ENCODE measurements around the gene PARVA. TPM values are rescaled to one million over a fixed set of nuclear protein-coding genes. Genes with fewer than 3 reads are reported as not detected.

Gene PARVA
- total and polyA plus RNA-seq, 9 of the 15 experiments (the other 6 are each of a cell fraction or from before 2014, with no cell fraction given) = 0.11 TPM; not detected in 8

DNA sequence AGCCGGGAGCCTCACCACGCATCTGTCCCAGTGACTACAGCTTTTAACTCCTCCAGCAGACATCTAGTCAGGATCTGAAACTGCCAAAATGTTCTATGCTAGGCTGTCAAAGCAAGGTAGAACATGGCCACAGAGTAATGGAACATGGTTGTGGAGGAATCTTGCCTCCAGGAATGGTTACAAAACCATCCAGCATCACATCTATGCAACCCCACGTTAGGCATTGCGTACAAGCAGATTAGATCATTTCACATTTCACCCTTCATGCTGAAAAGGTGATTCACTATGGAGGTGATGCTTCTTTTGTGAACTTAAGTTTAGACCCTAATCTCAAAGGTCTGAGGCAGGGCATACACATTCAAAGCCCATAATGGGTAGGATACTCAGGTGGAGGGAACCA, 103.0 kb downstream of the PARVA start (continued):
- TF ChIP-seq, protein P1, sequence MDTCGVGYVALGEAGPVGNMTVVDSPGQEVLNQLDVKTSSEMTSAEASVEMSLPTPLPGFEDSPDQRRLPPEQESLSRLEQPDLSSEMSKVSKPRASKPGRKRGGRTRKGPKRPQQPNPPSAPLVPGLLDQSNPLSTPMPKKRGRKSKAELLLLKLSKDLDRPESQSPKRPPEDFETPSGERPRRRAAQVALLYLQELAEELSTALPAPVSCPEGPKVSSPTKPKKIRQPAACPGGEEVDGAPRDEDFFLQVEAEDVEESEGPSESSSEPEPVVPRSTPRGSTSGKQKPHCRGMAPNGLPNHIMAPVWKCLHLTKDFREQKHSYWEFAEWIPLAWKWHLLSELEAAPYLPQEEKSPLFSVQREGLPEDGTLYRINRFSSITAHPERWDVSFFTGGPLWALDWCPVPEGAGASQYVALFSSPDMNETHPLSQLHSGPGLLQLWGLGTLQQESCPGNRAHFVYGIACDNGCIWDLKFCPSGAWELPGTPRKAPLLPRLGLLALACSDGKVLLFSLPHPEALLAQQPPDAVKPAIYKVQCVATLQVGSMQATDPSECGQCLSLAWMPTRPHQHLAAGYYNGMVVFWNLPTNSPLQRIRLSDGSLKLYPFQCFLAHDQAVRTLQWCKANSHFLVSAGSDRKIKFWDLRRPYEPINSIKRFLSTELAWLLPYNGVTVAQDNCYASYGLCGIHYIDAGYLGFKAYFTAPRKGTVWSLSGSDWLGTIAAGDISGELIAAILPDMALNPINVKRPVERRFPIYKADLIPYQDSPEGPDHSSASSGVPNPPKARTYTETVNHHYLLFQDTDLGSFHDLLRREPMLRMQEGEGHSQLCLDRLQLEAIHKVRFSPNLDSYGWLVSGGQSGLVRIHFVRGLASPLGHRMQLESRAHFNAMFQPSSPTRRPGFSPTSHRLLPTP (IDR thresholded peaks at IDR 0.05; ENCODE audit: borderline replicate concordance, extremely low read depth, insufficient read length) = no peak
- TF ChIP-seq ZNF436 (CRISPR knock-in tag; IDR thresholded peaks at IDR 0.05) (no peak), RHOXF2B (CRISPR knock-in tag; conservative IDR thresholded peaks at IDR 0.05) (no peak), LEF1 (IDR thresholded peaks at IDR 0.05) (no peak), NEUROD1 (IDR thresholded peaks at IDR 0.05; ENCODE audit: borderline replicate concordance, low read depth, low read length, partially characterized antibody) (no peak)
- TF ChIP-seq, protein P2, sequence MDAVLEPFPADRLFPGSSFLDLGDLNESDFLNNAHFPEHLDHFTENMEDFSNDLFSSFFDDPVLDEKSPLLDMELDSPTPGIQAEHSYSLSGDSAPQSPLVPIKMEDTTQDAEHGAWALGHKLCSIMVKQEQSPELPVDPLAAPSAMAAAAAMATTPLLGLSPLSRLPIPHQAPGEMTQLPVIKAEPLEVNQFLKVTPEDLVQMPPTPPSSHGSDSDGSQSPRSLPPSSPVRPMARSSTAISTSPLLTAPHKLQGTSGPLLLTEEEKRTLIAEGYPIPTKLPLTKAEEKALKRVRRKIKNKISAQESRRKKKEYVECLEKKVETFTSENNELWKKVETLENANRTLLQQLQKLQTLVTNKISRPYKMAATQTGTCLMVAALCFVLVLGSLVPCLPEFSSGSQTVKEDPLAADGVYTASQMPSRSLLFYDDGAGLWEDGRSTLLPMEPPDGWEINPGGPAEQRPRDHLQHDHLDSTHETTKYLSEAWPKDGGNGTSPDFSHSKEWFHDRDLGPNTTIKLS (IDR thresholded peaks at IDR 0.05; ENCODE audit: borderline replicate concordance, low read depth) = no peak

DNA sequence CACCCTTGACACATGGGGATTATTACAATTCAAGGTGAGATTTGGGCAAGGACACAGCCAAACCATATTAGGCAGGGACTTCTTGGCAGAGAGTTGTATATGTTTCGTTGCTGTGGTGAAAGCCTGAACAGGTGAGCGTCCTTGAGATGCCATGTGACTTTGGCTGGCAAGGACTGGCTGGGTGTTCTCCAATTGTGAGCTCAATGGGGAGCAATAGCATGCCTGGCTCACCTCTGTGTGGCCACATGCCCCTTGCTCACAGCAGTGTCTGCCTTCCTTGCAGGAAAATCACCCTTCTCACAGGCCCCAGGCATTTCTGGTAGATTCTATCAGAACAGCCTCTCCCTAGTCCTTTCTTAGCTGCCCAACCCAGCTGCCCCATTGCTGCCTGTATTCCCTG, 105.5 kb downstream of the PARVA start:
- Histone ChIP-seq H3K36me3 (ENCODE audit: control insufficient read depth, insufficient read depth, low read length) (no peaks in the 10 kb centered on the region), H3K27ac (ENCODE audit: extremely low read depth, low read depth, low read length) (no peak overlapping the region), H3K4me2 (ENCODE audit: insufficient read depth, low read length) (no peak overlapping the region), H3K27me3 (ENCODE audit: control insufficient read depth in 2 of 2, insufficient read depth in 2 of 2, low read length in 2 of 2) (peaks cover 13 to 26% of the 10 kb centered on the region in 2 experiments; a peak in 4 of 5 replicates), H3K4me1 (replicated peaks in 1 of 2; ENCODE audit: control insufficient read depth in 2 of 2, insufficient read depth in 2 of 2, low read length in 2 of 2) (no peaks in the 10 kb centered on the region), H3K9me1 (ENCODE audit: control insufficient read depth, insufficient read depth, low read length) (no peaks in the 10 kb centered on the region), H3K4me3 (no peak overlapping the region), H3K79me2 (ENCODE audit: control insufficient read depth, insufficient read depth, low read length) (no peaks in the 10 kb centered on the region), H4K20me1 (replicated peaks; ENCODE audit: control insufficient read depth, insufficient read depth, low read length) (no peaks in the 10 kb centered on the region), H3K9ac (ENCODE audit: insufficient read depth in 1 of 2, low read depth in 2 of 2, low read length in 2 of 2) (no peak overlapping the region), H3K9me3 (replicated peaks; ENCODE audit: control insufficient read depth, insufficient read depth, low read depth, low read length) (no peaks in the 10 kb centered on the region), H2AFZ (ENCODE audit: low read depth, low read length) (no peak overlapping the region)
- BruUV-seq (replicated peaks) = no TSS peak
- CTCF ChIA-PET (ENCODE audit: low intra/inter-chr PET ratio) = no interaction called here
- in situ Hi-C loops (cut with MboI) = no loop called here
- DNase-seq (ENCODE audit: extremely low read depth in 1 of 4, low spot score in 3 of 4) (no peak), FAIRE-seq (no peak), ATAC-seq (no peak)
- 3% methylated on average over 2 of the region's 2 CpGs for WGBS (ENCODE audit: insufficient coverage, low coverage, missing lambda C conversion rate)
- TF ChIP-seq ZNF507 (tag; conservative IDR thresholded peaks at IDR 0.05) = no peak
- no peak for TF ChIP-seq SNRNP70 (optimal IDR thresholded peaks at IDR 0.05; ENCODE audit: low read depth, low read length)
- TF ChIP-seq ZBTB5 (IDR thresholded peaks at IDR 0.05) = no peak
- intact Hi-C loops (cut with micrococcal nuclease) = no loop called here
- POLR2A ChIA-PET = interaction anchor here (1.0 kb wide), 1 partner anchor 28 kb away, joined by 3 read pairs; no protein-coding TSS in a partner anchor

All from K562 (cell line).